H4 (cell line): Measurements from ENCODE around the gene ELP4. TPM values are rescaled to one million over a fixed set of nuclear protein-coding genes. Genes with fewer than 3 reads are reported as not detected.
"Not testable (repeated sequence)": the region's sequence is repeated elsewhere in the genome, so short reads cannot be mapped to it uniquely, and the experiment has no call there.

Experiments used
- DNase-seq: peaks from one replicate; pipeline ENCODE4 v3.0.0-alpha.2; 2015; ENCODE audit warnings: low spot score
- total RNA-seq: library from RNA; depleted of rRNA; stranded (reverse); fragments of >200 nt; shearing (Covaris generic); gene quantifications from 2 replicates; pipeline ENCODE4 v1.2.3, GENCODE V29; 2014

Gene ELP4
- total RNA-seq, 1 experiment from 2014 or later, result 52.8 TPM

DNA sequence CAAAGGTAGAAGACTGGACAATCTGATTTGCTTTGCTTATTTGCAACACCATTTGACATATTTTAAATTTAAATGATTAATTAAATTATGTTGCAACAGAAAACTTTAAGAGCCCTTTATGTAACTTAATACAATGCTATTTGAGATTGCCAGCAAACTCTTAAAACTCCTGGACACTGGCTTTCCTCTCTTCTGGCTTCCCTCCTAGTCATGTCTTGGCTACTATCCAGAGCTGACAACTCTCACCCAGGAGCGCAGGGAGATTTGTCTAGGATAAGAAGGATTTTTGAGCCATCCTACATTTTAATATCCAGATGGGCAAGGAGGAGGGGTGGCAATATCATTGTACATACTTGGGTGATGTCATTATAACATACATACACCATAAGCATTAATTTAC, 134.3 kb downstream of the ELP4 start:
- peak; percentile 45 for DNase-seq

DNA sequence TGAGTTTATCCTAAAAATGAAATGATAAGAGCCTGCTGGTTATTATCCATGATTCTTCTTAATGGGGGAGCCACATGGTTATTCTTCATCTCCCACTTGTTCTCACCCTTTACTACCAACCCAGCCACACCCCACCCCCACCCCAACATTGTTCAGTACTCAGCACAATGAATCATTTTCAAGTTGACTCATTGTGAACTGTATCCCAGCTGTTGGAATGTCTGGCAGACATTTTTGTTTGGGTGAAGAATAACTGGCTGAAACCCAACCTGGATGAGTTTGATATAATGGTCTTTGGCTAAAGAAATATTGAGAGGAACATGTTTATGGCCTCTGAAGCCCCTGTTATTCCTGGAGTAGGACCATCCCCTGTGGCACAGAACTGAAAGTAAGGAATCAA, 136.2 kb downstream of the ELP4 start:
- peak; percentile 82 for DNase-seq

DNA sequence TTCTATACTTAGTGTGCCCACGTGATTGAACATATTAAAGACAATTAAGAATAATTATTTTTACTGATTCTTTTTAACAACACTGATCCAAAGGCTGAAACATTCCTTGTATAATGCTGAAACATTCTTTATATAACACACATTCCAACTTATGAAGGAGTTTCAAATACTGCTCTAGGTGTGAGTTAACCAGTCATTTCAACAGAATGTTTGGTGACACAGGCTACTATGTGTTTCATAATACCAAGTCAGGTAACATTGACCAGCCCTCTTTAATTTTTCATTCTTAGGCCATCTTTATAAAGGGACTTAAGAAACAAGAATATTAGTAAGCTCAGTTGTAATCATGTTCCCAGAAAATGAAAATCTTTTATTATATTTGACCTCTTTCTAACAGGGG, 136.6 kb downstream of the ELP4 start:
- DNase-seq, result no peak

DNA sequence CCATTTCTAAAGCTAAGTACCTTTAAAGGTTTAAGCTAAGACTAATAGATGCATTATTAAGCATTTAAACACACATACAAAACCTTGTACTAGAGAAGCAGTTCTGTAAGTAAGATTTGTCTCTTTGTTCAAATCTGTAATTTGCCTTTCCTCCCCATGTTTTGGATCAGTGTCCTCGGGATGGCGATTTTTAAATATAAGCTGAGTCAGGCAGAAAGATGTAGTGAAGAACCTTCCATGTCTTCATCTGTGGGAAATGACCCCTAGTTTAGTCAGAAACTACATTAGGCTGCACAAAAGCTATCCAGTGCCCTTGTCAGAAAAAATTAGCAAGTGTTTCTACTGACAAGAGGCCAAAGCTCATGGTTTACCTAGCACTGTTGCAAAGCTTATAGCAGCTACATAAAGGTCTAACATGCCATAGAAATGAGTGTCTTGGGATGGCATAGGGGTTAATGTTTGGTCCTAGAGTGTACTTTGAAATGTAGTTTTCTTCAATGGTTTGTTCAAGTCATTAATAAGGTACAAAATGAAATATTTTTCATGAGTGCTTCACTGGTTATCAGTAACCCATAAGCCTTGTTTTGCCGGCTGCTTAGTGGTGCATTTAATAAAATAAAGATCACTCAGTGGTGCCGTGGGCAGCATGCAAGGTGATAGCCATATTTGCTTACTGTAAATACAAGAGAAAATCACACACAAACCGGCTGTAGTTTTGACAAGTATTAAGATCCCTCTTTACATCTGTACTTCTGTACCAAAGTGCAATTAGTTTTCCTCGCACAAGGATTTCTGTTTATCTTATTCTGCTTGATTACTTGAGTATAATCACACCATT, 139.8 kb downstream of the ELP4 start:
- DNase-seq, result no peak

DNA sequence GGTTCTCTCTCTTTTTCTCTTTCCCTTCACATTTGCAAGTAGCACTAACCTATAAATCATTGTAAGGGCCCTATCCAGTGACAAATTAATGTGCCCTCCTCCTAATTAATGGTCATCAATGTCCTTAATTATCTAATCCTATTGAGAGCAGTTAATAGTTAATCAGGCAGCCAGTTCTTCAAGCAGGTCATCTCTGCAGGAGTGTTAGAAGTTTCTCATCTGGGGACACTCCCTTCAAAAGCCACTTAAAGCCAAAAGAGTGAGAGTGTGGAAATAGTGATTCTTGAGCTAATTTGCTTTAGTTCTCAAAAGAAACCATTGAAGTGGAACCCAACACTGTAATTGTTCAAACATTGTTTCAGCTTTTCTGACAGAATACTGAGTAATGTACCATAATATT, 141.6 kb downstream of the ELP4 start:
- DNase-seq, result no peak

DNA sequence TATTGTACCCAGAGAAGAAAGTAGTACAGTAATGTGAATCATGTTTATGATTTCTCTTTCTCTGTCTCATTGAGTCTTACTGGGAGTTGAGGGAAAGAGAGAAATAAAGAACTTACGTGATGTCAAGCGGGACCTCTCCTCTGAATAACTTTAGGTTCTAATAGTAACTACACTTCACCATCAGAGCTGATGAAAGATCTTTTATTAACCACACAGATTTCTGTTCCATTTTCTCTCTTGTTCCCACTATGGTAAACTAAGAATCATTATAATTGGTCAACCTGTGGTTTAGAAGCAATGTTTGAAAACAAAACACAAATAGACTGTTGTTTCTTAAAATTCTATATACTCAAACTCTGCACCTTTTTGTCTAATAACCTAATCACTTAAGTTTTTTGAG, 142.3 kb downstream of the ELP4 start:
- no peak for DNase-seq

DNA sequence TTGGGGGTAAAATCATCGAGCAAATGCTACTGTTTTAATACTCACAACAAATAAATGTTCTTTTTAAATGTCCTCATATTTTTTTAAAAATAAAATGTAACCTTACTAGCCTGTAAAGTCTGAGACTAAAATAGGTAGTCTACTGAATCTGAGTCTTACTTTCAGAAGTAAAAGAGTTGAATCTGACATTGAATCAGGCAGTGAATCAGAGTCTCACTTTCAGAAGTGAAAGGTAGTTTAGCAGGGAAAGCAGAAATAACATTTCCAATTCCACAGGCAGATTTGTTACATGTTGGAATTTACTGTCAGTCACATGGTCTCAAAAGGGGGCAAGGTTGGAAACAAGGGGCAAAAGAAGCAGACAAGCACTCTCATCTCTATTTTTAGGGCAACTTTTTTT, 143.0 kb downstream of the ELP4 start:
- DNase-seq, result no peak

DNA sequence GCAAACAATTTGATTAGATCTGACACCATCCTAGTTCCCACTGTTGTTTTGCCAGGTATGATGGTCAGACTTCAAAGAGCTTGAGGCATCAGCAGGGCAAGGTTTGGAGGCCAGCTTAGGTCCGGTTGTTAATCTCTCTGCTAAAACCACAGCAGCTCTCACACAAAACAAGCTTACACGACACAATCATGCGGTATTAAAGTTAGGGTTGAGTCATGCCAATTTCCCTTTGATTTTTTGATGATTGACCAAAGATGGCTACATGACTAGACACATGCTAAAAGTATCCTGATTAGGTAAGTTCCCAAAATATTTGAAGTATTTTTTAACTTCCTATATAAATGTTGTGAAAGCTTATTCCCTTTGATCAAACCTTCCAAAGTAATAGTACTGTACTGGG, 145.9 kb downstream of the ELP4 start:
- DNase-seq, result peak; percentile 79

DNA sequence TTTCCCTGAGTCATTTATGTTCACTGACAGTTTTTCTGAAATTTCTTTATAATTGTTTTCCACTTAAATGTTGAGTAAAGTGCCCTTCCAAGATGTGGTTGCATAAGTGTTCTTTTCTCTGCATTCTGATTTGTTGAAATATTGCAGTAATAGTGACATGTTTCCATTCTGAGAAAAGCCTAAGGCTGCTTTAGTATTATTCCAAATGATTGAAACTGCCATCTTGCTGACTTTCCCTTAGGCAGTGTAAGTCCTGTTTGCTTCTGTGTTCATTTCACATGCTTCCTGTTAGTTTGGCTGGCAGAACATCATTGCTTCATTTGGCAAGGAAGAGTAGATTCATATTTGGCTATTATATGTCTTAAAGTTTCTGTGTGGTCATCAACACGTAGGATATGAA, 146.5 kb downstream of the ELP4 start:
- DNase-seq, result peak; percentile 29

DNA sequence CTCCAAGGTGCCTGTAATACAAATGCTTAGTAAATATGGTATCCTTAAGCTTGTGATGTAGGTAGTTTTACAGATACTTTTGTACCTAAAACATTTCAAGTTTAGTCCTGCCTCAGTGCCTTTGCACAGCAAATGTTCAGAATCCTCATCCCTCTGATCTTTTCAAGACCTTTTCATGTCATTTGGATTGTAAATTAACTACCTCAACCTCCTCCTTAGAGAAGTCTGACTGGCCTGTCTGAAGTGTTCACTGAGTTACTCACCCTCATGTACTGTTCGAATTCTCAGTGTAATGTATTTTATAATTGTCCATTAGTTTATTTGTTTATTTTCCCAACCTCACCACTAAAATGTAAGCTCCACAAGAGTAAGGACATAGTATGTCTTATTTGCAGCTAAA, 147.5 kb downstream of the ELP4 start:
- DNase-seq, result no peak

DNA sequence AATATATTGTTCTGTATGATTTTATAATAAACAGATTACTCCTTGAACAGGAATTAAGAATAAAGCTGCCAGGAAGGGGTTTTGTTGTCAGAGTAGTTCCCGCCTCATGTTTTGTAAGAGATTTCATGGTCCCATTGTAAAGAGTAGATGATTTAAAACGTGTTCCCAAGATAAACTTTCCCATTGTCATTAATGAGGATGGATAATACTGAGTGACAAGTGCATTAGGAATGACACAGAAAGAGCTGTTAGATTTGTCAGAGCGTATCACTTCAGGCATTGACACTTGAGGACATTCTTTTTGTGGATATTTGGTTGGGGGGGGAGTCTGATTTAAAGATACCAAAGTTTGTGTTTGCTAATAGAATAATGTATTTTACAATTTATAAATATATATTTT, 154.6 kb downstream of the ELP4 start:
- no peak for DNase-seq

DNA sequence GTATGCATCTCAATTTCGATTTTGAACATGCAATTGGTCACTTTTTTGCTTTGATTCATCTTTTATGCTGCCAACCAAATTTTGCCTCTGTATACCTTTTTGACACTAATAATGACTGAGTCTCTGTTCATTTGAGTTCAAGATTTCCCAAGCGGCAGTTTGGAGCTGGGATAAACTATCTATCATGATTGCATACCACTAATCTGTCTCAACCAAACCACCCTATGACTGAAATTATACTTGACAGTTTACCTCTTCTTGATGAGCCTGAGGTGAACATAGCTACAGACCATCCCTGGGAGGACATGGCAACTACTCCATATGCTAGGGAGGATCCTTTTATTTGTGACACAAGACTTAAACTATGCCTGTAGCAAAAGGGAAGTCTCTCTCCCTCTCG, 155.4 kb downstream of the ELP4 start:
- no peak for DNase-seq

DNA sequence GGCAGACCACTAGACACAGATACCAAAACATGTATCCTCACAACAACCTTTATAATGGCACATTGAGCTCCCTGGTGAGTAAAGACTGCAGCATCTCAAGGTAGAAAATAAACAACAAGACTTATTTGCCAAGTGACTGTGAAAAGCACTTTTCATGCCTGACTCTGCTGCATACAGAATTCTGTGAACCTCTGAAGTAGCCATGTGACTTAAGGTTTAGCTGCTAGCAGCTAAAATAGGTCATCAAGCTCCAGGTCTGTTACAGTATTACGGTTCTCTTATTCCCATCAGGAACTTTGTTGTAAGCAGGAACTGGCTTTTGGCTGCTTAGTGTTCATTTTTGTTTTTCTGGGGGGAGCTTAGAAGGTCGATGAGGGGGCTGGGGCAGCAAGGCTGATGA, 162.1 kb downstream of the ELP4 start:
- no peak for DNase-seq

DNA sequence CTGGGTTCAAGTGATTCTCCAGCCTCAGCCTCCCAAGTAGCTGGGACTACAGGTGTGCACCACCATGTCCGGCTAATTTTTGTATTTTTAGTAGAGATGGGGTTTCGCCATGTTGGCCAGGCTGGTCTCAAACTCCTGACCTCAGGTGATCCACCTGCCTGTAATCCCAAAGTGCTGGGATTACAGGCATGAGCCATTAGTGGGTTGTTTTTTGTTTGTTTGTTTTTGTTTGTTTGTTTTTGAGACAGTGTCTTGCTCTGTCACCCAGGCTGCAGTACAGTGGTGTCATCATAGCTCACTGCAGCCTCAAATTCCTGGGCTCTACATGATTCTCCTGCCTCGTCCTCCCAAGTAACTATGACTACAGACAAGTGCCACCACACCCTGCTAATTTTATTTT, 163.5 kb downstream of the ELP4 start:
- DNase-seq, result not testable (repeated sequence)

DNA sequence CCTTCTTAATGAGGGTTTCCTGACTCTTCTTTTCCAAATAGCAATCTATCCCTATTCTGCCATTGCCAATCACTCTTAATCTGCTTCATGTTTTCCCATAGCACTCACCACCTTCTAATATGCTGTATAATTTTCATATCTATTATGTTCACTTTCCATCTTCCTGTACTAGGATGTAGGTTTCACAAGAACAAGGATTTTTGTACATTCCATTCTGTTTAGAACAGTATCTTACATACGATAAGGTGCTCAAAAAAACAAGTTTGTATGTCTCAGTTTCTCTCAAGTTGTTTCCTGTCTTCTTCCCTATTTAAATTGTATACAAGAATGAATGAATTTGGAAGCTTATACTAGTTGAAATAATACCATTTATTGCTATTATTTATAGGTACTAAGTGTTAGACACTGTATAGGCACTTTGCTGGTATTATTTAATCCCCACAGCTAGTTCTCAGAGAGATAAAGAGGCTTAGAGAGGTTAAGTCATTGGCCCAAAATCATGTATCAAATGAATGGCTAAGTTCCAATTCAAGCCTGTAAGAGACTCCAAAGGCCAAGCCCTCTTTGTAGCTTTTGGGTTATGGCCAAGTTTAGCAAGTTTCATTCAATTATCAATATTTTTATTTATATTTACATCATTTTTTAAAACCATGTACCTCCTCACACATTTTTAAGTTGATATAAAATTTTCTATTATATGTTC, 166.9 kb downstream of the ELP4 start:
- no peak for DNase-seq

DNA sequence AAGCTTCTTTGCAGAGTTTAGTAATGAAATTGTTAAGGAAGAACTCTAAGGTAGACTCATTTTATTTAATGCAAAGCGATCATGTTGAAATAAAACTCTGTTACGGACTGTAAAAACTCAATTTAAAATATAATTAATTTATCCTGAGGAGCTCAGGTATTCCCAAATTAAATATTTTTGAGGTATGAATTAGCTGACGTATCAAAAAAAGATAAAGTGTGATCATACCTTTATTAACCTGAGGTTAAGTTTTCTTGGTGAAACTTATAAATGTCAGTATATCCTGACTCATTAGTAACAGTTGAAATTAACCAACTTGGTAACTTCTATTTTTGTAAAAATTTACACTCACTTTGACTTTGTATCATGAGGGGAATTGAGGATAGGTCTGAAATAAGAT, 171.2 kb downstream of the ELP4 start:
- DNase-seq, result no peak

DNA sequence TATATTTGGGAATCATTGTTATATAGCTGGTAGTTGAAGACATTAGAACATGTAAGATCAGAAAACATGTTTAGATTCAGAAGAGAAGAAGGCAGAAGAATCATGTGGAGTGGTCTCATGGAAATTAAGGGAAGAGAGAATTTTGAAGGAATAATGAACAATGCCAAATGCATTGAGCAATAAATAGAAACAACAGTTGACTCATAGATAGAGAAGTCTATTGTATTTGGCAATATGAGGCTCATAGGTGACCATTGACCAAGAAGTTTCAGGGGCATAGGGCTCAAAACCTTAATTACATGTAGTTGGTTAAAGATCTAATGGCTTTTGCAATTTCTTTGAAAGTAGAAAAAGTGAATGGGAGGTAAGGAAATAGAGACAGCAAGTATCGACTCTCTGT, 177.7 kb downstream of the ELP4 start:
- no peak for DNase-seq

DNA sequence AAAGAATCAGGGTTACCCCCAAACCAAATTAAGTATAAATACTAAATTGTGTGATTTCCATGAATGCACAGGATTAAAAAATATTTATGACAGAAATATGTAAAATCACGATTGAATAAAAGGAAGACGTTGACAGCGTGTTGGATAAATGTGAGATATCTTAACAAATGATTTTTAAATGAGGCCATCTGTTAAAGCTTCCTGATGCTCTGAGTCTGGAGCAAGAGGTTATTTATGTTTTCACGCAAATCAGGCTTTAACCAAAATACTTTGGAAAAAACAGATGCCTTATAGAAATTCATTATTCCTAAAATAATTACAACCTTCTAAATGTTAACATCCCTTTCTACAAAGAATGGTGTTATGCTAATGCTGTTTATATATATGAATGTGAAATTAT, 178.3 kb downstream of the ELP4 start:
- DNase-seq, result no peak

DNA sequence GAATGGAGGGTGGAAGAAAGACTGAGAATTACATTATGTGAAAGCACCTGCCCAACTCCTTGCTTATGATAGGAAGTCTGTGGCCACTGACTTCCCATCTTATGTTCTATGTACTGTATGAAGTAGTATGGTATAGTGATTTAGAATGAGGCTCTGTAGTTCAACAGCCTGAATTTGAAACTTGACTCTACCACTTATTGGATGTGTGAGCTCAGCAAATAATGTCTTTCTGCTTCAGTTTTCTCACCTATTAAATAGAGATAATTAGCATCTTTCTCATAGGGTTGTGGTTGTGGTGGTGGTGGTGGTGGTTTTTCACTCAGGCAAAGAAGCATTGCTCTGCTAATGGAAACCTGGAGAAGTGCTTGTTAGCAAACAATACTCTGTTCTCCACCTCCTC, 180.0 kb downstream of the ELP4 start:
- DNase-seq, result no peak

DNA sequence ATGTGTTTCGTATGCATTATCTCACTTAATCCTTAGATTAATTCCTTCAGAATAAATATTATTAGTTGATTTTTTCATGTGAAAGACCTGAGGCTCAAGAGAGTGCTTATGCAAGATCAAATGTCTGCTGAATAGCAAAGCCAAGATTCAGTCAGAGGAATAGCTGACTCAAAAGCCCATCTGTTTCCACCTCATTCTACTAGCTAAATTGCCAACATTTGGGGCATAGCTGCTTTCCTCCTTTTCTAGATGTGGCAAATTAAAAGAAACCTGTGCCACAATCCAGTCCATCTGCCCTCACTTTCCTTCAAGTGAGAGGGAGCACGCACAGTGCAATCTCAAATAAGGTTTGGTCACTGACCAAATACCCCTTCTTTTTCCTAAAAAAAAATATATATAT, 180.5 kb downstream of the ELP4 start:
- DNase-seq, result no peak

DNA sequence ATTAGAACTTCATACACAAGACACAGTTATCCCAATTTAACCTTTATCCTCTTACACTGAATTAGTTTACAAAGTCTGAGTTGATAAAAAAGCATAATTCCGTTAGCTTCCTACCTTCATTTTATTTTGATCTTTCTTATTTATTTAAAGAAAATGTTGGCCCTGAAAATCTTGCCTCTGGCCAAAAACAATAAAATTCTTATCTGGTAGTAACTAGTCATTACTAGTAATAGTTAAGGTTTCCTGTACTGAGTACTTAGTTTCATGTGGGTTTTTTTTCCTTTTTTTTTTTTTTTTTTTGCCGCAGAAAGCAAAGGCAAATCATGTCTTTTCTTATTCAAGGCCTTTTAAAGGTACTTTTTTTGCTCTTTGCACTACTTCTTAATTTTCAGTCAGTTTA, 180.9 kb downstream of the ELP4 start:
- no peak for DNase-seq

DNA sequence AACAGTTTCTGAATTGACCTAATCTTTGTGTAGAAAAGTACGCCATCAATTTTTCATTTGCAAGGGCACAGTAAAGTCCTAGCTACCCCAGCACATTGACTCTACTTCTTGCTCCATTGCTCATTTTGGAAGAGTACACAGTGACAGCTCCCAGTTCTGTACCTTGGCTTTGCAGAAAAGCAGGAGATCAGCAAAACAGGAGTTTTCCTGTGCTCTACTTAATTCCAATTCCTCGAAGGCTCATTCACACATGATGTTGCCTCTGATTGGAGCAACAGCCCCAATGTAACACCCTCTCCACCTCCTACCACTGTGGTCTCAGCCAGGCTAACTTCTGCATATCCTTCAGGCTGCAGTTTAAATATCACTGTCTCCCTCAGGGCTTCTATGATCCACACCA, 182.9 kb downstream of the ELP4 start:
- DNase-seq, result no peak

DNA sequence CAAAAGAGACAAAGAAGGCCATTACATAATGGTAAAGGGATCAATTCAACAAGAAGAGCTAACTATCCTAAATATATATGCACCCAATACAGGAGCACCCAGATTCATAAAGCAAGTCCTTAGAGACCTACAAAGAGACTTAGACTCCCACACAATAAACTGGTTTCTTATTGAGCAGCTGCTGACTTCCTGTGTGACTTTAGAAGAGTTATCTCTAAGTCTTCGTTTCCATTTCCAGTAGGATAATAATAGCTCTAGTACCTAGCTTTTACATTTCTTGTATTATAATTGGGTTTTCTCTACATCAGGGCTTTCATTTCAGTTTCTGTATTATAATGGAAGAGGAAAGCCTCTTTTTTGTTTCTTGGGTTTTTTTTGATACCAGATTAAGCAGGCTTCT, 187.5 kb downstream of the ELP4 start:
- not testable (repeated sequence) for DNase-seq

DNA sequence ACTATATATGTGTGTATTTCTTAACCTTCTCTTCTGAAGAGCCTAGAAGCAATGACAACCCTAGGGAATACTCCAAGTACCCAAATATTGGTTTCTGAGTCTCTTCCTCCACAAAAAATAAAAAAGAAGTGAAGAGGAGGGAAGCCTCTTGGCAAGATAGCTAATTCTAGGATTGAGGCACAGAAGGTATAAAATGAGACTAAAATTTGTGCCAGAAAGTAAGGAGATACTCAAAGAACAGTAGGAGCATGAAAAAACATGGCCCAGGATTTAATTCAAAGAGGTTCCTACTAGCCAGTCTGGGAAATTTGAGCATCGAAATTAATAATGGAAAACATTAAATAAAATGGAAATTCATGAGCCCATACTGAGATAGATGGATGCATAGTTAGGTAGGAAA, 189.5 kb downstream of the ELP4 start:
- no peak for DNase-seq
